Amygdala (tissue), 56 donors: ENCODE data around the gene CENPV.

Experiments used
- DNase-seq, 56 donors: peaks; one replicate each; lab custom pipeline; 2025; lab: John Stamatoyannopoulos, UW

Gene CENPV

DNA sequence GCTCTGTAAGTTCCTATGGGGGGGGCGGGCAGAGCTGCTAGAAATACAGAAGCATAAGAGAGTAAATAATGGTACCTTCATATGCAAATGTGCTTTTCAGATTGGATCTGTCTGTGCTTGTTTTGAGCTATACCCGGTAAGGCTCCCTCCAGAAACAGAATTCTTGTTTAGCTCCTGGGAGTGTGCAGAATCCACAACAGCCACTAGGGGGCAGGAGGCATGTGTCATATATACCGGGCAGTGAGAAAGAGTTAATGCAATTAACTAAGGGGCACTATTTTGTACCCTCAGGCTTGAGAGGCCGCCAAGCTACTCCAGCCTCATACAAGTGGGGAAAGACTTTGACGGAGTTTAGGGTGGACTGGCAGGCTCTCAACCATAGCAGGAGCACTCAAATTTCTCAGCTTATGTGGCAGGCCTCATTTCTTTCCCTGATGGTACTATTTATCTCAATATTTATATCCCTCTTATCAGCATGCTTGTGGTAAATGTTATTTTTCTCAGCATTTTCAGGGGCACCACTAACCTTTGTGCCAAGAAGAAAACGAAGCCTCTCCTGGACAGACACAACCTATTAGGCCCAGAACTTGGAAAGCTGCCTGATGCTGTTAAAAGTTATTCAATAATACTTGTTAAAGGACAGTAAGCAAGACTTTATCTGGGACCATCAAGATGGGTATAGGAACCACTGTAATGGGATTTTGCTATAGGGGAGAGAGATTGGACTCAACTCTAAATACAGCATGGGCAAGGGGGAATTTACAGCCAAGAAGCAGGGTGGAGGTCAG lies 10.7 kb upstream of the CENPV start:
- DNase-seq = peak in 47 of 56 donors; percentile 11 to 89 (median 58)

DNA sequence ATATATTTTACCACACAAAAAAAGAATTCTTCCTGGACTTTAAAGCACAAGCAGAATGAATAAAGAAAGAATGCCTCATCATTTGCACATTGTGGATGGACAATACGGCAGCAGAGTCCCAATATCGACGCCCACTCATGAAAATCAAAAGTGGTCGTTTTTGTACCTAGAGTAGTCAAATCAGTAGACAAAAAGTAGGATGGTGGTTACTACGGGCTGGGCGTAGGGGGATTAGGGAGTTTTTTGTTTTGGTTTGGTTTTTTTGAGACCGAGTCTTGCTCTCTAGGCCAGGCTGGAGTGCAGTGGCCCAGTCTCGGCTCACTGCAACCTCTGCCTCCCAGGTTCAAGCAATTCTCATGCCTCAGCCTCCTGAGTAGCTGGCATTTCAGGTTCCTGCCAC lies 8.6 kb upstream of the CENPV start:
- no peak for DNase-seq

DNA sequence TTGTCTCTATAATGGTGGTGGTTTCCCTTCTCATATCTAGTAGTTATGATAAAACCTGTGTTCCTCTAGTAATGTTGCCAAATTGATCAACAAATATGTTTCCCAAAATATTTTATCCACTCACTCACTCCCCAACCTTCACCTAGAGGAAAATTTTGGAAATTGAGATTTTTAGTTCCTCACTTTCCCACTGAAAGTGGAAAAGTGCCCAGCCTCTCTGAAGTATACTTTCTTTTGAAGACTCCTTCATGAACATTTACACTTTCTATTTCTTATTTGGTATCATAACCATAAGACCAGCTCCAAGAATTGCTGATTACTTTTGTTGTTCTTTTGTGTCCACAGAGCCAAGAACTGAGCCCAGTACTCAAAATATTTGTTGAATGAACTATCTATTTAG lies 5.1 kb upstream of the CENPV start:
- DNase-seq = no peak

DNA sequence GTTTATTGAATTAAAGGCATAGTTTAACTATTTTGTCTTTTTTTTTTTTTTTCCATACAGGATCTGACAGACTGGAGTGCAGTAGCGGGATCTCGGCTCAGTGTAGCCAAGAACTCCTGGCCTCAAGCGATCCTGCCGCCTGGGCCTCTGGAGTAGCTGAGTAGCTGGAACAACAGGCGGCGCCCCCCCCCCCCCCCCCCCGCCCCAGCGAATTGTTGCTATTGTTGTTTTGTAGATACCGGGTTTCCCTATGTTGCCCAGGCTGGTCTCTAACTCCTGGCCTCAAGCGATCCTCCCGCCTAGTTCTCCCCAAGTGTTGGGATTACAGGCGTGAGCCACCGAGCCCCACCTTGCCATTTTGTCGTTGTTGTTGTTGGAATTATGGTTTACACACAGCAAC lies 1.3 kb upstream of the CENPV start:
- no peak for DNase-seq

GRCh38 chr17:16352667-16353316 lies 477 bp downstream of the CENPV start:
- peak in 18 of 56 donors; percentile 16 to 72 (median 43) for DNase-seq

DNA sequence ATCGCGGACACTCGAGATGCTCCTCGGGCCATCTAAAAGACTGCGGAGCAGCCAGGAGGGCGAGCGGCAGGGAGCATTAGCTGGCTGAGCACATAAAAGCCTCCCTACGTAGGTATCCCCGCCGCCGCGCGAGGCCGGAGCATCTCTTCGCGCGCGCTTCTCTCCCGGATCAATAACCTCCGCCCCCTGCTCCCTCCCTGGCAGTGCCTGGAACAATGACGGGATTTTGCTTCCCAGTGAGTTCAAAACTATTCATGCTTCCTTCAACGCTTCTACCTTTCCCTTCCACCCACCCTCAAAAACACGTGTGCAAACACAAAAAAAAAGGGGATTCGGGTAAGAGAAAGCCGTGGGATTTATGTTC lies 984 bp downstream of the CENPV start:
- peak in 28 of 56 donors; percentile 6 to 50 (median 24) for DNase-seq

DNA sequence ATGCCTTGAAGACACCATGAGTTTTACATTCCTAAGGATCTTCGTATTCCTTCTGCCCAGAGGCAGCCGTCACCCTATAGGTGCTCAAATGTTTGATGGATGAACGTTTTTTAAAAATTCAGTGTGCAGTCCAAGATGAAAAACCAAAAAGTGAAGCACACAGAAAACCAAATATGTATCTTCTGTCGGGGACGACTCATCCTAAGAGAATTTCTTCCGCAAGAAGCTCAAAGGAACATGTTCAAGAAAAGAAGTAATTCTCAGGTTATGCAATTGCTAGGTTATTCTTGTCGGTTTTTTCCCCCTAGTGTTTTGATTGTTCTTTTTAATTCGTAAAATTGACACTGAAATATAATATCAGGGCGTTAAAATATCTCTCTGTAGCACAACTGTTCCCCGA lies 1.4 kb downstream of the CENPV start:
- no peak for DNase-seq

DNA sequence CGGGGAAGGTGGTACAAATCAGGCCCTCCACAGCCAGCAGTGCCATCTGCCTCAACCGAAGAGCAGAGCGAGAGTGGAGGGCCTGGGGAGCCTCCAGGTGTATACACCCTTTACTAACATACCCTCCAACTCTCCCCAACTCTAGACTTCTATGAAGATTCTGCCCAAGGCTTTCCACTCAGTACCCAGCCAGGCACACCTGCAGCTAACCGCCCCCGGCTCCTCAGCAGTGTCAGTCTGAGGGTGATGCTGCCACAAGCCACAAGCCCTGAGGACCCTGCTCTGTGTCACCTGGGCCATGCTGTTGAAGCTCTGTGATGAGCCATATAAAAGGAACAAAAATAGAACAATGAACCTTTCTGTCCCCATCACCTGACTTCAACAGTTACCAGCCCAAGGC lies 3.8 kb downstream of the CENPV start:
- no peak for DNase-seq

GRCh38 chr17:16348586-16348985 lies 4.7 kb downstream of the CENPV start:
- DNase-seq = no peak

DNA sequence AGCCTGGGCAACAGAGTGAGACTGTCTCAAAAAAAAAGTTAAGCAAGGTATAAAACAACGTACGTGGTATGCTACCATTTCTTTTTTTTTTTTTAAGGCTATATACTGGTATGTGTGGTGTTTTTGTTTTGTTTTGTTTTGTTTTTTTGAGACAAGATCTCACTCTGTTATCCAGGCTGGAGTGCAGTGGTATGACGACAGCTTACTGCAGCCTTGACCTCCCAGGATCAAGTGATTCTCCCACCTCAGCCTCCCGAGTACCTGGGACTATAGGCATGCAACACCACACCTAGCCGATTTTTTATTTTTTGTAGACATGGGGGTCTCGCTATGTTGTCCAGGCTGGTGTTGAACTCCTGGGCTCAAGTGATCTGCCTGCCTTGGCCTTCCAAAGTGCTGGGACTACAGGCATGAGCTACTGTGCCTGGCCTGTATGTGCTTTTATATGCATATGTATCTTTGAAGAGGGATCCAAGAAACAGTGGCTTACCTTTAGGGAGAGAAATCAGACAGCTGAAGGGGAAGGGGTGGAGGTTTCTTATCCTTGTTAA lies 6.5 kb downstream of the CENPV start:
- DNase-seq = no peak

DNA sequence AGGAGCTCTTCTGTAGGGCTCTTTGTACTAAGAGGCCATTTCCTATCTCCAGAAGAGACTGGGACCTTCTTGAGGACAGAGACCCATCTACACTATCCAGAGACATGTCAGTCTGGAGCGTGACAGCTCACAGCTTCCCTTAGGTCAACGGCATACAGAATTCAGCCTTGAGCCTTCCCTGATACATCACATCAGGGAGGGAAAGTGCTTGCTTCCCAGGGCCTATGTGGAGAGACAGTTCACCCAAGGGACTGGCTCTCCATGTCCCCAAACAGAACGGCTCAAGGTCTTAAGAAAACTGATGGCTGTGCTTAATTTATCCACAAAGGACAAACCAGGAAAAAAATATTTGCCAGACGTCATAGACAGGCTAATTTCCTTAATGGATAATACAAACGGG lies 7.7 kb downstream of the CENPV start:
- no peak for DNase-seq

GRCh38 chr17:16343569-16343968 lies 9.7 kb downstream of the CENPV start:
- no peak for DNase-seq

DNA sequence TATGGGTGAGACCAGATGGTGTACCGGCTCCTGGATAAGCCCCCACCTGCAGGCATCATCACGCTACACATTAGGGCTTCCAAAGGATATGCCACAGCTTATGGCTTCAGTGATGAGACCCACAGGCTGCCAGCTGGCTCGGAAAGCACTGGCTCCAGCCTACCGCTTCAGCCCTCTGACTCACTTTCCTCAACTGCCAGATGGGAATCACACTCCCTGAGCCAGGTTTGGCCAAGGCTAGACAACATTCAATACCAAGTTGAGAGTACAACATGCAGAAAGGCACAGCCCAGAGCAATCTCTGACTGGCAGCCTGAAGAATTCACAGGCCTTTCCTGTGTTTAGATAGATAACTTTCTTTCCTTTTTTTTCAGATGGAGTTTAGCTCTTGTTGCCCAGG lies 10.3 kb downstream of the CENPV start:
- DNase-seq = no peak

DNA sequence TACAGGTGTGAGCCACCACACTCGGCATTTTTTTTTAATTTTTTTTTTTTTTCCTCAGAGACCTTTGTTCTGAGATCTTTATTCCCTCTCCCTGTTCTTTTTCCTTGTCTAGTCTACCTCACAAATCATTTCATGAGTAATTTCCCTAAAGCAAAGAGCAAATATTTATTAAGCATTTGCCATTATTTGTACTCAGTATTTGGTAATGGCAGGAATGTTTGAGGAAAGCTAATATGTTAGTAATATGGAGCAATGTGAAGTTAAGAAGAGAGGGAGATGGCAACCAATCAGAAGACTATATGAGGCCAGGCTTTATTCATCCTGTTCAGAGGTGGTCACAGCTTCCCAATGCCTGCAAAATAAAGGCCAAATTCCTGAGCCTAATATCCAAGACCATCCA lies 13.3 kb downstream of the CENPV start:
- no peak for DNase-seq

DNA sequence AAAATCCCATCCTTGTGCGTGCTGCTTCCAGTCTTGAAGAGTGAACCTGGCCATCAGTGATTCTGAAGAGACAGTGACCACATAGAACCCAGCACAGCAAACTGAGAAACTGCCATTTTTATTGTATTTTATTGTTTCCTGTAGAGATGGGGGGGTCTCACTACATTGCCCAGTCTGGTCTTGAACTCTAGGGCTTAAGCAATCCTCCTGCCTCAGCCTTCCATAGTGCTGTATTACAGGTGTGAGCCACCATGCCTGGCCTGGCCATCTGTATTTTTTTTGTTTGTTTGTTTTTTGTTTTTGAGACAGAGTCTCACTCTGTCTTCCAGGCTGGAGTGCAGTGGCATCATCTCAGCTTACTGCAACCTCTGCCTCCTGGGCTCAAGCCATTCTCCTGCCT lies 13.9 kb downstream of the CENPV start:
- DNase-seq = no peak

- no peak for DNase-seq
Measured at GRCh38 chr17:16338391-16338790, 14.9 kb downstream of the CENPV start.

DNA sequence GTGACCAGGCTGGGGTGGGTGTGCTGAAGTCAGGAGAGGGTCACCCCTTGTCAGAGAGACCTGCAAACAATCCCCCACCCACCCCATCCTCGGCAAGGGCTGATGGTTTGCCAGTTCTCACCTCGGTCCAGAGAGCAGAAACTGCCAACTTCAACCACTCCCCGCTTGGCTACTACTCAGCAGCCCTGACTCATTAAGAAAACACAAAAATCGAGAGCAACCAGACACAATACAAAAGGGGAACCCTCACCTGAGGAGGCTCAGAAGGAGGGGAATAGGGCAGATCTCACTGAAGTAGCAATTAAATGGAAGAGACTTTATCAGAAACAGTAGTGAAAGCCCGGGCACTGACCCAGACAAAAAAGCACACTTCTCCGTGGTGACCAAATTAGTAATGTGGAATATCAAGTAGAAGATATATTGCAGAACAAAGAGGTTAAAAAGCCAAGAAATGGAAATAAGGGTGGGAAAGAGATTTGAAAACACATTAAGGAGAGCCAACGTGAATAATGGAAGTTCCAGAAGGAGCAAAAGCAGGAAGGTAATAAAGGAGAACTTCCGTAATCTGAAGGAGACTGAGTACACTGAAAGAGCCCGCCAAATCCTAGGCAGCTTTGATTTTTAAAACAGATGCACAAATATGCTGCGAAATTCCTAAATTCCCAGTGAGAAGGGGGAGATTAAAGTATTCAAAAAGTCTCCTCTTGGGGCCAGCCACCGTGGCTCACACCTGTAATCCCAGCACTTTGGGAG lies 23.6 kb downstream of the CENPV start:
- DNase-seq = peak in 1 of 56 donors; percentile 7

DNA sequence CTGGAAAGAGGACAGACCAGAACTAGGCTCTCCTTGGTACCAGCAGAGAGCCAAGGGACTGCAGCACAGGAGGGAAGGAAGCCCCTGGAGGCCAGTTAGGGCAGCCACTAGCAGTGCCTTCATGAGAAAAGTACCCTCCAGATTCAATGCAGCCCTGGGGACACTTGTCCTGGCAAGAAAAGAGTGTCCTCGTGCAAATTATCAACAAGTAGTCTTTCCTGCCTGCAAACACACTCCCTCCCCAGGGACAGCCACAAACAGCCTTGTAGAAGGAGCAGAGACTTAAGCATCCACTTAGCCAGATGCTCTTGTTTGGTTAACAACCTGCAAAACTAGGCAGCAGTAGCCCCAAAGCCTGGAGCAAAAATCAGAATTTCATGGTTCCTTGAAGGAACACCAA lies 24.3 kb downstream of the CENPV start:
- DNase-seq = no peak

DNA sequence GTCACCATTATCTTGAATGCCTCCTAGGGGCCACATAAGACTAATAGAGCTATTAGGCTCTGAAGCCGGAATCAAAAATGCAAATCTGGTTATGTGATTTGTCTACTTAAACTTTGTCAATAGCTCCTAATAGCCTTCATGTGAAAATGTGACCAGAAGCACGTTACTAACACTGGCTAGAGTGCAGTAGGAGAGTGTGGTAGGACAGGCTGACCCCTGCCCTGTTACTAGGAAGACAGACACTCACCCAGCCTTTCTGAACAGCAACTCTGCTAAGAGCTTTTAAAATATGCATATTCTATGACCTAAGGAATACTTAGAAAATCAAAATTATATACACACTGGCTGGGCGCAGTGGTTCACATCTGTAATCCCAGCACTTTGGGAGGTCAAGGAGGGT lies 26.3 kb downstream of the CENPV start:
- DNase-seq = no peak

DNA sequence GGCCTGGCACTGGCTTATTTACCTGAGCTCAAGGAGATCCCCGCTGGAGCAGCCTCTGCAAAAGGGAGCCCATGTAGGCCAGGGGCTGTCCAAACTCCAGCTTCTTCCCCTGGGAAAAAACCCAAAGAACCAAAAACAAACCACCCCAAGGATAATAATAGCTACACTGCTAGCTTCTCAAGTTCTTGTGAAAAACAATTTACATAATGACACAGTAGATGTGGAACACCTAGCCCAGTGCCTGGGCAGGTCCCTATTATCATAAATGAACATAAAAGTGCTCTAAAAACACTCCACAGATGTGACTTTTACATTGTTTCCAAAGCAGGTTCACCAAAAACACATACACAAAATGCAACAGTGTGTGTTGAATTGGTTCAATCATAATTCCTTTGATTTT lies 27.3 kb downstream of the CENPV start:
- DNase-seq = no peak

- DNase-seq = no peak
Measured at GRCh38 chr17:16322636-16323035, 30.6 kb downstream of the CENPV start.
